ENCODE results near the gene PAPSS2.
"Not testable (repeated sequence)": the region's sequence is repeated elsewhere in the genome, so short reads cannot be mapped to it uniquely, and the experiment has no call there.

The PAPSS2 gene
- total RNA-seq = 0.04 to 0.06 reads per million in 2 experiments

DNA sequence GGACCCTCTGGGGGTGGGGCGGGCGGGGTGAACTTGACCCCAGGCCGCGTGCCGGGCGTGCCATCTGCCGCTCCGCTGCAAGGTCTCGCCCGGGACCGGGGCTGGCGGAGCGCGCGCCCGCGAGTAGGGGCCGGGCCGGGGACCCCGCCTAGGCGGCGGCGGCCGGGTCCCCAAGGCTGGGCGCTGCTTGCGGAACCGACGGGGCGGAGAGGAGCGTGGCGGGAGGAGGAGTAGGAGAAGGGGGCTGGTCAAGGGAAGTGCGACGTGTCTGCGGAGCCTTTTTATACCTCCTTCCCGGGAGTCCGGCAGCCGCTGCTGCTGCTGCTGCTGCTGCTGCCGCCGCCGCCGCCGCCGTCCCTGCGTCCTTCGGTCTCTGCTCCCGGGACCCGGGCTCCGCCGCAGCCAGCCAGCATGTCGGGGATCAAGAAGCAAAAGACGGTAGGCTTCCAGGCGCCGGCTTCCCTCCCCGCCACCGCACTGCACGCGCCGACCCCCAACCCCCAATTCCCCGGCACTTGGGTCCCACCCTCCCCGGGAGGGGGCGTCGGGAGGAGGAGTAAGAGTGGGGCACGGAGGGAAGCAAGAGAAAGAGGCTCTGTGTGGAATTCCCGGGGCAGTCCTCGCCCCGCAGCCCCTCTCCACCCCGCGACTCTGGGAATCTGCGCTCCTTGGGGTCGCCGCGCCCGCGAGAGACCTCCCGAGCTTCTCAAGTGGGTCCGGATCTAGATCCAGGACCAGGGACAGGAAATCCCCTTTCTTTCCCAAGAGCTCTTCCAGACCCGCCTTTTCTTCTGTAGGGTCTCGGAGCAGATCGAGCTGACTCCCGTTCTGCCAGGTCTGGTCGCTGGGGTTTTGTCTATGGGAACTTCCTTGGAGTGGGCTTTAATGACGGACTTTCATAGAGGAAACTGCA lies at the start of gene PAPSS2:
Gene PAPSS2 (plus strand): TSS at position 308 of the 913 bp plus-strand sequence. CDS start 104 bp downstream, at position 412.
- DNase-seq (ENCODE audit: low read depth) = no peak

- DNase-seq (ENCODE audit: low read depth) = not testable (repeated sequence)
These were observed 48.3 kb upstream of the PAPSS2 start for GRCh38 chr10:87611341-87611740.

DNA sequence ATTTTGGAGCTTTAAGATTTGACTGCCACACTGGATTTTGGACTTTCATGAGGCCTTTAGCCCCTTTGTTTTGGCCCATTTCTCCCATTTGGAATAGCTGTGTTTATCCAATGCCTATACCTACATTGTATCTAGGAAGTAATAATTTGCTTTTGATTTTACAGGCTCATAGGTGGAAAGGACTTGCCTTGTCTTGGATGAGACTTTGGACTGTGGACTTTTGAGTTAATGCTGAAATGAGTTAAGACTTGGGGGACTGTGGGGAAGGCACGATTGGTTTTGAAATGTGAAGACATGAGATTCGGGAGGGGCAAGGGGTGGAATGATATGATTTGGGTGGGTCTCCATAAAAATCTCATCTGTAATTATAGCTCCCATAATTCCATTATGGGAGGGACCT lies 47.6 kb upstream of the PAPSS2 start:
- no peak for DNase-seq (ENCODE audit: low read depth)

- no peak for DNase-seq (ENCODE audit: low read depth)
These were observed 45.9 kb upstream of the PAPSS2 start for GRCh38 chr10:87613751-87614150.

GRCh38 chr10:87615856-87616255 lies 43.8 kb upstream of the PAPSS2 start:
- no peak for DNase-seq (ENCODE audit: low read depth)

GRCh38 chr10:87617503-87617902 lies 42.2 kb upstream of the PAPSS2 start:
- no peak for DNase-seq (ENCODE audit: low read depth)

DNA sequence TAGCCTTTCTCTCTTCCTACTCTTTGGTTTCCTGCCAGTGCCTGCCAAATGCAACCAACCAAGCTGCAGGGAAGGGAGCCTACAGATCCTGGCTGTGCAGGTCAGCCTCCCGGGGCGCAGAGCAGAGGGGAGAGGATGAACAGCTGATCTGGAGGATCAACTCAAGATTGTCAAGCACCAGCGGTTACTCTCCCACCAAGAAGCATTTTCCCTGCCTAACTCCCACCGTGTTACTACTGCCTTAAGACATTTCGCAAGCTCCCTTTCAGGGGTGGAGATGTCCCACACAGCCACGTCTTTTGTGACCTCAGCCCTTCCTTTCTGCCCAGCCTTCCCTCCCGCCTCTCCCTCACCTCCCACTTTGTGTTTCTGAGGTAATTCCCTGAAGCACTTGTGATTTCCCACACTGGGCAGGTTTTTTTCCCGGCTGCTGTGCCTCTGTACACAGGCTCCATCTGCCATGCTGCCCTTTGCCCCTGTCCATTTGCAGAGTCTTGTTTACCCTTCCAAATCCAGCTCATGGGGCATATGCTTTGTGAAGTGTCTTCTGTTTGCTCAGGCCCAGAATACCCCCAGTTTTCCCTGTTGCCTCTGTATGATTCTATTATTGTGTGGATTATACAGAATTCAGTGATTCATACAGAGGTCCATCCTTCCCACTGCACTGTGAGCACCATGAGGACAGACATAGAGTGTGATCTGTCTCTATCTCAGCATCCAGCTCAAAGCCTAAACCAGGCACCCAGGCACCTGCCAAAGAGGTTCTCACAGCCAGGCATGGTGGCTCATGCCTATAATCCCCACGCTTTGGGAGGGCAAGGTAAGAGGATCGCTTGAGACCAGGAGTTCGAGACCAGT lies 40.9 kb upstream of the PAPSS2 start:
- DNase-seq (ENCODE audit: low read depth) = no peak

- DNase-seq (ENCODE audit: low read depth) = no peak
These were observed 40.0 kb upstream of the PAPSS2 start for GRCh38 chr10:87619705-87620104.

GRCh38 chr10:87621440-87621839 lies 38.2 kb upstream of the PAPSS2 start:
- not testable (repeated sequence) for DNase-seq (ENCODE audit: low read depth)

GRCh38 chr10:87622314-87623004 lies 37.2 kb upstream of the PAPSS2 start:
- no peak for DNase-seq (ENCODE audit: low read depth)

- no peak for DNase-seq (ENCODE audit: low read depth)
These were observed 36.5 kb upstream of the PAPSS2 start for GRCh38 chr10:87623191-87623590.

DNA sequence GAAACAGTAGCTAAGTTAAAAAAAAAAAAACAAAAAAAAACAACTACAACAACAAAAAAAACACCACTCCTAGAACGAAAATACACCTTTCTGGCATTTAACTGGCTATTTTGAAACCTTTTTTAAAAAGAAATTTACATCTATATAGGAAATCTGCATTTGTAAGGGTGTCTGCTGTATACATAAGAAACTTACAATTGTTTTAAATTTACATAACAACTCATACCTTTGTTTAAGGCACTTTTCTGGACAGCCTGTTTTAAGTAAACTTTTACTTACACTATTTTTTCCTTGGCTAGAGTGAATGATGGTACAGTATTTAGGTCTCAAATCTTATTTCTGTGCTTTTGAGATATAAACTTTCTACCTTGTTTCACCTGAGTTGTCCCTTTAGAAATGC lies 34.0 kb upstream of the PAPSS2 start:
- DNase-seq (ENCODE audit: low read depth) = no peak

- DNase-seq (ENCODE audit: low read depth) = no peak
These were observed 33.2 kb upstream of the PAPSS2 start for GRCh38 chr10:87626422-87626892.

GRCh38 chr10:87630171-87630570 lies 29.5 kb upstream of the PAPSS2 start:
- no peak for DNase-seq (ENCODE audit: low read depth)

DNA sequence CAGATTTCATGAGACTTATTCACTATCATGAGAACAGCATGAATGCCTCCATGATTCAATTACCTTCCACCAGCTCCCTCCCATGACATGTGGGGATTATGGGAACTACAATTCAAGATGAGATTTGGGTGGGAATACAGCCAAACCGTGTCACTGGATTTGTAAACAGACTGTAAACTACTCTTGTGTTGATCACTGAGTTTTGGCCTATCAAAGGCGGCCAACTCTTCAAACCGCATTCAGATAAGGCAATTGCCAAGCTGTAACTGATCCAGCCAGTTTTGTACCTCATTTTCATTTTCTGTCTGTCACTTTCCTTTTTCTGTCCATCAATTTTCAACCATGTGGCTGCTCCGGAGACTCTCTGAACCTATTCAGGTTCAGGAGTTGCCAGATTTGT lies 27.2 kb upstream of the PAPSS2 start:
- no peak for DNase-seq (ENCODE audit: low read depth)

GRCh38 chr10:87634311-87634710 lies 25.4 kb upstream of the PAPSS2 start:
- DNase-seq (ENCODE audit: low read depth) = no peak

DNA sequence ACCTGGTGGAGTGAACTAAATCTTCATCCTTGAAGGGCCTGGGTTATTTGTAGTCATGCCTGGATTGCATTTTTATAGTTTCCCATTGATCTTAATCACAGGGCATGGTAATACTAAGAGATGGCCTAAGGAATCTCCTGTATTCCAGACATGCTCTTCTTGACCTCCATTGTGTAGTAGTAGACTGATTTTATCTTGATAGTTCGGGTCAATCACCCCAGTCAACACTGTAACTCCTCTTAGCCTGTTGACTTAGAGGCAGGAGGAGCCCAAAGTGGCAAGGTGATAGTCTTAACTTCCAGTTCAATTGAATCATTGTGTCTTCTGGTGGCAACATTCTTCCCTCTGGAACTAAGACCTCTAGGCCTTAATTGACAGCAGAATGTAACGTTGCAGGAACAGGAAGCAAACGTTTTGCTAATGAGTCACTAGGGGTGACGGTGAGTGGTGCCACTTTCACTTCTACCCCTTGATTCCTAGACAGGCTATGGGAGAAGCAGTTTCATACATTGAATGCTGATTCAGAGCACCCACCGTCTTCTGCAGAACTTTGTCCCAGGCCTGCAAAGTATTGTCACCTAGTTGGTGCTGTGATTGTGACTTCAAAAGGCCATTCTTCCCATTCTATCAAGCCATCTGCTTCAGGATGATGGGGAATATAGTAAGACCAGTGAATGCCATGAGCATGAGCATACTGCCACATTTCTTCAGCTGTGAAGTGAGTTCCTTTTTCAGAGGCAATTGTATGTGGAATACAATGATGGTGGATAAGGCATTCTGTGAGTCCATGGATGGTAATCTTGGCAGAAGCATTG lies 24.0 kb upstream of the PAPSS2 start:
- DNase-seq (ENCODE audit: low read depth) = no peak

GRCh38 chr10:87636313-87636915 lies 23.3 kb upstream of the PAPSS2 start:
- no peak for DNase-seq (ENCODE audit: low read depth)

DNA sequence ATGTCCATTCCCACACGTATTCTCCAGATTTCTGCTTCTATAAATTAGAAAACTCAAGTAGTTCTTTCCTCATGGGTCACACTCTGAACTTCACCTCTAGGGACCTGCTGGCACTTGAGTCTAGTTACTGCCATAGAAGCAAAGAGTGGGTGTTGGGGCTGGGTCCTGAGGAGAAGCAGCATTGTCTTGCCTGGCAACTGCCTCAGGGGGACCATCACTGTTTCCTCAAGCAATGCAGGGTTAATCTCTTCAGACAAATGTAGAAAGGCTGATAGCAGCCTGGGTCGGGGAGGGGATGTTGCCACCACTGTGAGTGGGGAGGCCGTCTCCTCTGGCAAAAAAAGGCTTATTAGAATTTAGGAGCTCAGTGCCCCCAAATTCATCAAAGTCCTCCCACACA lies 20.2 kb upstream of the PAPSS2 start:
- DNase-seq (ENCODE audit: low read depth) = no peak

- DNase-seq (ENCODE audit: low read depth) = no peak
These were observed 19.6 kb upstream of the PAPSS2 start for GRCh38 chr10:87640043-87640442.

- no peak for DNase-seq (ENCODE audit: low read depth)
These were observed 17.2 kb upstream of the PAPSS2 start for GRCh38 chr10:87642486-87642885.

Data from T follicular helper cell (primary cell).